Thoracic aorta (tissue), 2 donors: ENCODE results near the gene ANXA8L1. TPM values are rescaled to one million over a fixed set of nuclear protein-coding genes. Genes with fewer than 3 reads are reported as not detected.
"Not testable (repeated sequence)": the region's sequence is repeated elsewhere in the genome, so short reads cannot be mapped to it uniquely, and the experiment has no call there.

Source experiments
- ATAC-seq: fragments of 150-250 bp; one replicate; pipeline ENCODE4 v1.8.0; 2017; ENCODE audit warnings: low read depth; ENCODE audit not compliant: insufficient number of reproducible peaks, low FRiP score
- DNase-seq: peaks from one replicate; pipeline ENCODE4 v3.0.0-alpha.2; 2020; ENCODE audit warnings: low spot score
- H3K27ac ChIP-seq, 2 donors: fragments of 200-600 bp; sonication (generic); 1 replicate in 1 of 2; 2 replicates in 1 of 2; pipeline ENCODE4 v1.5.1; 2016; ENCODE audit warnings: mild to moderate bottlenecking in 2 of 2, moderate library complexity in 2 of 2
- H3K27me3 ChIP-seq: fragments of 200-600 bp; sonication (generic); replicated peaks from 2 replicates; pipeline ENCODE4 v1.6.0; 2016; ENCODE audit warnings: mild to moderate bottlenecking; ENCODE audit not compliant: insufficient read depth
- H3K36me3 ChIP-seq: fragments of 200-600 bp; sonication (generic); one replicate; pipeline ENCODE4 v1.5.1; 2016
- H3K4me1 ChIP-seq, 2 donors: fragments of 200-600 bp; sonication (generic); 1 replicate in 1 of 2; 2 replicates in 1 of 2; pipeline versions ENCODE4 v1.5.1 to v1.6.0; 2016; ENCODE audit warnings: low read depth in 2 of 2, mild to moderate bottlenecking in 1 of 2; ENCODE audit not compliant: control insufficient read depth in 1 of 2
- H3K4me3 ChIP-seq: fragments of 200-600 bp; sonication (generic); 2 replicates; pipeline ENCODE4 v1.5.1; 2016; ENCODE audit warnings: mild to moderate bottlenecking
- H3K9me3 ChIP-seq: fragments of 200-600 bp; sonication (generic); 2 replicates; pipeline ENCODE4 v1.5.1; 2016
- total RNA-seq, 2 donors: library from RNA; depleted of rRNA; stranded (reverse); fragments of >200 nt; gene quantifications; one replicate each; pipeline versions ENCODE4 v1.1.0 to v1.2.3, GENCODE V29; 2016
- TF ChIP-seq, protein P1 (sequence below): fragments of 200-600 bp; sonication (generic); IDR thresholded peaks from one replicate; pipeline ENCODE4 v1.5.1; 2019; ENCODE audit warnings: antibody characterized with exemption

The ANXA8L1 gene, protein sequence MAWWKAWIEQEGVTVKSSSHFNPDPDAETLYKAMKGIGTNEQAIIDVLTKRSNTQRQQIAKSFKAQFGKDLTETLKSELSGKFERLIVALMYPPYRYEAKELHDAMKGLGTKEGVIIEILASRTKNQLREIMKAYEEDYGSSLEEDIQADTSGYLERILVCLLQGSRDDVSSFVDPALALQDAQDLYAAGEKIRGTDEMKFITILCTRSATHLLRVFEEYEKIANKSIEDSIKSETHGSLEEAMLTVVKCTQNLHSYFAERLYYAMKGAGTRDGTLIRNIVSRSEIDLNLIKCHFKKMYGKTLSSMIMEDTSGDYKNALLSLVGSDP
- not detected for total RNA-seq

DNA sequence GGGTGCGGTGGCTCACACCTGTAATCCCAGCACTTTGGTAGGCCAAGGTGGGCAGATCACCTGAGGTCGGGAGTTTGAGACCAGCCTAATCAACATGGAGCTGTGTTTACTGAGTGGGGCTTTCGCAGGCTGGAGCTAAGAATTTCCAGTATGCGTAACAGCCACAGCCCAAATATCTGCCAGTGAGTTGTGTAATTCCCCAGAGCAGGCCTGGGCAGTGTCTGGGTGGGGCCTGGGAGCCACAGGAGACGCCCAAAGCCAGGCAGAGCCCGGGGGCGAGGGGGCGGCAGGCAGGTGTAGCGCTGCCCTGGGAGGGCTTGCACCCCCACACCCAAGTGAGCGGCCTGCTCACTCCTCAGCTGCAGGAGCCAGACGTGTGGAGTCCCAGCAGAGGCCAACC, at the start of gene ANXA8L1:
TSS of gene ANXA8L1 (plus strand) at position 371 of the 400 bp plus-strand sequence. CDS start 76 bp downstream, outside the sequence.
- not testable (repeated sequence) for H3K4me3 ChIP-seq, DNase-seq, H3K9me3 ChIP-seq, H3K36me3 ChIP-seq, H3K27ac ChIP-seq, H3K27me3 ChIP-seq, ATAC-seq, H3K4me1 ChIP-seq

DNA sequence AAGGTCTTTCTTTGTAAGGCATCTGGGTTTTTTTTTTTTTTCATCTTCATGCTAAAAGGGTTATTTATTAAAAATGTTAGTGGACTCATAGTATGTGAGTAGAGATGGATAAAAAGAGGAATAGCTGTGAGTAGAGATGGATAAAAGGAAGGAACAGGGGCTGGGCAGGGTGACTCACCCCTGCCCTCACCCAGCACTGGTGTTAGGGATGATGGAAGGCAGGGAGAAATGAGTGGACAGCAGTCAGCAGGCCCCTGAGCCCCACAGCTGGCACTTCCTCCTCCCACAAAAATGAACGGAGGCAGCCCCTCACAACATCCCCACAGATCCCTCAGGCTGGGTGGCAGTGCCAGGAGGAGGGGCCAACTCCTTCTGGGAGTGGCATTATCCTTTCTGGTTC, 49.5 kb upstream of the ANXA8L1 start:
- Histone ChIP-seq H3K27ac (peak overlapping the region; percentile 2 to 16), H3K27me3 (no peaks in the 10 kb centered on the region), H3K4me1 (peaks cover 0 to 15% of the 10 kb centered on the region in 2 donors), H3K4me3 (no peak overlapping the region), H3K9me3 (no peaks in the 10 kb centered on the region), H3K36me3 (no peaks in the 10 kb centered on the region)
- TF ChIP-seq, protein P1, sequence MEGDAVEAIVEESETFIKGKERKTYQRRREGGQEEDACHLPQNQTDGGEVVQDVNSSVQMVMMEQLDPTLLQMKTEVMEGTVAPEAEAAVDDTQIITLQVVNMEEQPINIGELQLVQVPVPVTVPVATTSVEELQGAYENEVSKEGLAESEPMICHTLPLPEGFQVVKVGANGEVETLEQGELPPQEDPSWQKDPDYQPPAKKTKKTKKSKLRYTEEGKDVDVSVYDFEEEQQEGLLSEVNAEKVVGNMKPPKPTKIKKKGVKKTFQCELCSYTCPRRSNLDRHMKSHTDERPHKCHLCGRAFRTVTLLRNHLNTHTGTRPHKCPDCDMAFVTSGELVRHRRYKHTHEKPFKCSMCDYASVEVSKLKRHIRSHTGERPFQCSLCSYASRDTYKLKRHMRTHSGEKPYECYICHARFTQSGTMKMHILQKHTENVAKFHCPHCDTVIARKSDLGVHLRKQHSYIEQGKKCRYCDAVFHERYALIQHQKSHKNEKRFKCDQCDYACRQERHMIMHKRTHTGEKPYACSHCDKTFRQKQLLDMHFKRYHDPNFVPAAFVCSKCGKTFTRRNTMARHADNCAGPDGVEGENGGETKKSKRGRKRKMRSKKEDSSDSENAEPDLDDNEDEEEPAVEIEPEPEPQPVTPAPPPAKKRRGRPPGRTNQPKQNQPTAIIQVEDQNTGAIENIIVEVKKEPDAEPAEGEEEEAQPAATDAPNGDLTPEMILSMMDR: no peak
- no peak for DNase-seq
- ATAC-seq: no peak

DNA sequence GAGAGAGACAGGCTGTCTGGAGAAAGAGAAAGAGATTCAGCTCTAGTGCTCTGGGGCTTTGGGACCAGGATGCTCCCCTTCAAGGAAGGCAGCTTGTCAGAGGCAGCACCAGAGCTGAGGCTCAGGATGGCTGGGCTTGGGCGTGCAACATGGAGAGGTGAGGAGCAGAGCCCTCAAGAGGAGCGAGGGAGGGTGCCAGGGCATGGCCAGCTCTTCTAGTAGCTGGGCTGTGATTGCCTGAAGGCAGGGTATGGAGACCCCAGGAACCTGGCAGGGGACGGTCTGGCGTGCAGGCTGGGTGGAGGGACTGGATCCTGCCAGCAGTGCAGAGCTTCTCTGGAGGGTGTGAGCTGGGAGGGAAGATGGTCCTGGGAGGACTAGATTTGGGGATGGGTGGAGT, 48.6 kb upstream of the ANXA8L1 start:
- TF ChIP-seq, protein P1: no peak
- no peaks in the 10 kb centered on the region for H3K36me3 ChIP-seq
- DNase-seq: no peak
- peaks cover 0 to 15% of the 10 kb centered on the region in 2 donors for H3K4me1 ChIP-seq
- no peak overlapping the region for H3K4me3 ChIP-seq
- H3K9me3 ChIP-seq: no peaks in the 10 kb centered on the region
- no peaks in the 10 kb centered on the region for H3K27me3 ChIP-seq
- no peak for ATAC-seq
- H3K27ac ChIP-seq: no peak overlapping the region

DNA sequence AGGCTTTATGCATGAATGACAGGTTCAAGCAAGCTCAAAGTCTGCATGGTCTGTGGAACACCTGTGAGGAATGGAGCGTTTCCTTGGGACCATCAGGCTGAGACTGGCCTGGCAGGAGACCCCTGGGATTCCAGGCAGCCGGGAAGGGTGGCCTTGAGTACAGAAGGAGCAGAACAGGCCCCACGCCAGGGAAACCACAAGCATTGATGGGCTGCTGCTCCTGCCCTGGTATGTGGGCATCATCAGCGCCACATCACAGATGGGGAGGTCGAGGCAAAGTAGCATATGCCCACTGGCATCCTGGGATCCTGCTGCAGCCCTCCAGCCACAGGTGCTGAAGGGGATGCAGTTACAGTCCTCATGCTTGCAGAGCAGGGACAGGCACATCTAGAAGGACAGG, 47.9 kb upstream of the ANXA8L1 start:
- TF ChIP-seq, protein P1: no peak

DNA sequence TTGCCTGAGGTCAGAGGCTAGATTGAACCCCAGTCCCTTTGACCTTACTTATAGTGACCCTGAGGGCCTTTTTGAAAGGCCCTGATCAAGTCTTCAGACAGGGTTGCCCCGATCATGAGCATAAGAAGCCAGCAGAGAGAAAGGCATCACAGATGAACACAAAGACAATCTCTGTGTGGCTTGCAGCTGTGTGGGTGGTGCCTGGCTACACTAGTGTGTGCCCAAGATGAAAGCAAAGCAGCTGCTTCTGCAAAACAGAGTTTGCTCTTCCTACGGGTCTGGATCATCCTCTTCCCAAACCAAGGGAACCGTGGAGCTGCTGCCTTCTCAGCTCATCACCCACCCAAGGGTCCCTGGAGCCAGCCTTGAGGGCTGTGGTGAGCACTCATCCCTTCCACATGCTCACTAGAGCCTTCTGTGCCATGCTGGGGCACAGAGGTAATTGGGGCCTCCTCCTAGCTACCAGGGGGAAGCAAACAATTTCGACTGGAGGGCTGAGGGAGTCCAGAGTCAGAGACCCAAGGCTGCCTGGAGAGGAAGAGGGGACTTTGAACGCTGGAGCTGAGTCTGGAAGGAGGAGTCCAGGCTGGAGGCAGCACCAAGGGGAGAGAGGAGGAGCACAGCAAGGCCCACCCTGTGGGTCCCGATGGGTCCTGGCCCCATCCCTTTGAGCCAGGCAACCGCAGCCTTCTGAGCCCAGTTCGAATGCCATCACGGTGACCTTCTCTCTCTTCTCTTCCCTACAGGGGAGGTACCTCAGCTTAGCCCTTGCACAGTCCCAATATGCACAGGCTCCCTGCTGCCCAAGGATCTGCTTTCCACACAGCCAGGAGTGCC, 46.5 kb upstream of the ANXA8L1 start:
- ATAC-seq (no peak), DNase-seq (no peak)
- no peaks in the 10 kb centered on the region for H3K36me3 ChIP-seq
- H3K9me3 ChIP-seq: no peaks in the 10 kb centered on the region
- no peaks in the 10 kb centered on the region for H3K27me3 ChIP-seq
- H3K4me3 ChIP-seq: no peak overlapping the region
- no peak overlapping the region for H3K27ac ChIP-seq
- peaks cover 0 to 15% of the 10 kb centered on the region in 2 donors for H3K4me1 ChIP-seq
- TF ChIP-seq, protein P1: no peak

More for the DNA sequence above, 47.9 kb upstream of the ANXA8L1 start:
- Histone ChIP-seq H3K36me3 (no peaks in the 10 kb centered on the region), H3K4me3 (no peak overlapping the region), H3K9me3 (no peaks in the 10 kb centered on the region), H3K27me3 (no peaks in the 10 kb centered on the region), H3K27ac (no peak overlapping the region), H3K4me1 (peaks cover 0 to 15% of the 10 kb centered on the region in 2 donors)
- ATAC-seq (no peak), DNase-seq (no peak)
